HS-27A (cell line): ENCODE results near the gene LRRC27.

ENCODE experiments used
- DNase-seq: peaks from one replicate; pipeline ENCODE4 v3.0.0-alpha.2; 2012; ENCODE audit warnings: low read depth, missing footprints

LRRC27 gene

GRCh38 chr10:132414402-132415016 lies 82.5 kb downstream of the LRRC27 start:
- DNase-seq: no peak

- DNase-seq: no peak
These were observed 83.3 kb downstream of the LRRC27 start for GRCh38 chr10:132415255-132415654.

DNA sequence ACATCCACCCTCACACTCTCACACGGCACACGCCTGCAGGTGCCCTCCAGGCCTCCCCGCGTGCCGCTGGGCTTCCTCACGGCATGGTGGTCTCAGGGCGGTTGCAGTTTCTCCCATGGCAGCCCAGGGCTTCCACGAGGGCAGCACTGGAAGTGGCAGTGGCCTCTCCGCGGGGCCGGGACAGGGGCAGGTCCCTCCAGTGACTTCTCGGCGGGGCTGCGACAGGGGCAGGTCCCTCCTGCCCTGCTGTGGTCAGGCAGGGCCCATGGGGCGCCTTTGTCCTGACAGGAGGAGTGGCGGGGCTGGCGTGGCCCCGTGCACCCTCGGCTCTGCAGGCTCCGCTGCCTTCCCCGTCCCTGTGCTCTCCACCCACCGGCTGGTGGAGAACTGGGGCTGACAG lies 84.0 kb downstream of the LRRC27 start:
- DNase-seq: no peak

GRCh38 chr10:132416566-132417256 lies 84.7 kb downstream of the LRRC27 start:
- no peak for DNase-seq

GRCh38 chr10:132417257-132417910 lies 85.4 kb downstream of the LRRC27 start:
- no peak for DNase-seq

GRCh38 chr10:132417957-132418441 lies 86.0 kb downstream of the LRRC27 start:
- DNase-seq: no peak

- DNase-seq: no peak
These were observed 86.8 kb downstream of the LRRC27 start for GRCh38 chr10:132418527-132419416.

DNA sequence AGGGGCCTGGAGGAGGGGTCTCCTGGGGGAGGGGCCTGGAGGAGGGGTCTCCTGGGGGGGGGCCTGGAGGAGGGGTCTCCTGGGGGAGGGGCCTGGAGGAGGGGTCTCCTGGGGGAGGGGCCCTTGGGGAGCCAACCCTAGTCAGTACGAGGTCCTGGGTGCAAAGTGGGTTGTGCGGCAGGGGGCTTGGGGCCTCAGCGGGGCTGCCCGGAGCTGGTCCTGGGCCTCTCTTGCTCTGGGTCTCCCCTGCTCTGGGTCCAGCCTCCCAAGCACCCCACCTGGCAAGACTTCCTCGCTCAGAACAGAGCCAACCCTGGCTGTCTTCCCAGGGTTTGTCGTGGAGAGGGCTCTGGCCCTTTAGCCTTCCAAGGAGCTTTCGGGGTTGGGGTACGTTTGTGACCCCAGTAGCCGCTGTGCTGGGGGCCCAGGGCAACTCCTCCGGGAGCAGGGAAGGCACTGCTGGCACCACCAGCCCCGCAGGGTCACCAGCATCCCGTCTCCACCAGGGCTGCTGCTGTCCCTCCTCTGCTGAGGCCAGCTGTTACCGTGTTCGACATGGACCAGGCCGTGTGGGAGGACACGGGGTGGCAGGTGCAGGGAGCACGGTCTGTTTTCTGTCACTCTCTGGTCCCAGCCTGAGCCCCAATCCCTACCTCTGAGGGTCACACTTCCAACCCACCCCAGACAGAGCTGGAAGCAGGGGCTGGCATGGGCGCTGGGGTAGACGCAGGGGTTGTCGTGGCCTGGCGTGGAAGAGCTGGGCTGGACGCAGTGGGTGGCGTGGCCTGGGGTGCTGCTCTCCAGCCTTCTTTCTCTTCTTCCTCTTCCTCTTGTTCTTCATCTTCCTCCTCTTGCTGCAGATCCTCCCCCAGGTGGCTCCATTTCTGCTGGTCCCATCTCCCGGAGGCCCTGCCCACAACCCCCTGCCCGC lies 87.8 kb downstream of the LRRC27 start:
- no peak for DNase-seq

DNA sequence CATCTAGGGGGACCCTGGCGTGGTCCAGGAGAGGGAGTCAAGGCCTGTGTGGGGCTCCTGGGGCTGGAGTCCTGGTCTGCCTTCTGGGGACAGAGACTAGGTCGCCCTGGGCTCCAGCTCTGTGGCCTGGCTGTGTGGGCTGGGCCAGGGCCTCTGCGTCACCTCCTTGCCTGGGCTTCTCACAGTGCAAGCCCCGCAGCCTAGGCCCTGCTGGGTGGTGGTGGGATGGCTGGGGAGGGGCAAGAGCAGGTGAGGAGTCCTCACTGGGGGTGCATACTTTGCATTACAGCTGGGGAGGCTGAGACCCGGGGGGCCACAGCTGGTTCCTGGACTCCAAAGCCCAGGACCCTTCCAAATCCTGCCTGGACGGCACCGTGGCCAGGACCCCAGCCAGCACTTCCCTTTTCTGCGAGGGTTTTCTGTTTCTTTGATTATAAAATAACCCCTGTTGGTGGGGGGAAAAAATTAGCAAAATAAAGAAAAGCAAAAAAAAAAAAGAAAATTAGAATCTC lies 88.5 kb downstream of the LRRC27 start:
- DNase-seq: no peak

- DNase-seq: no peak
These were observed 89.2 kb downstream of the LRRC27 start for GRCh38 chr10:132420981-132421846.

GRCh38 chr10:132421847-132422751 lies 90.1 kb downstream of the LRRC27 start:
- DNase-seq: no peak

DNA sequence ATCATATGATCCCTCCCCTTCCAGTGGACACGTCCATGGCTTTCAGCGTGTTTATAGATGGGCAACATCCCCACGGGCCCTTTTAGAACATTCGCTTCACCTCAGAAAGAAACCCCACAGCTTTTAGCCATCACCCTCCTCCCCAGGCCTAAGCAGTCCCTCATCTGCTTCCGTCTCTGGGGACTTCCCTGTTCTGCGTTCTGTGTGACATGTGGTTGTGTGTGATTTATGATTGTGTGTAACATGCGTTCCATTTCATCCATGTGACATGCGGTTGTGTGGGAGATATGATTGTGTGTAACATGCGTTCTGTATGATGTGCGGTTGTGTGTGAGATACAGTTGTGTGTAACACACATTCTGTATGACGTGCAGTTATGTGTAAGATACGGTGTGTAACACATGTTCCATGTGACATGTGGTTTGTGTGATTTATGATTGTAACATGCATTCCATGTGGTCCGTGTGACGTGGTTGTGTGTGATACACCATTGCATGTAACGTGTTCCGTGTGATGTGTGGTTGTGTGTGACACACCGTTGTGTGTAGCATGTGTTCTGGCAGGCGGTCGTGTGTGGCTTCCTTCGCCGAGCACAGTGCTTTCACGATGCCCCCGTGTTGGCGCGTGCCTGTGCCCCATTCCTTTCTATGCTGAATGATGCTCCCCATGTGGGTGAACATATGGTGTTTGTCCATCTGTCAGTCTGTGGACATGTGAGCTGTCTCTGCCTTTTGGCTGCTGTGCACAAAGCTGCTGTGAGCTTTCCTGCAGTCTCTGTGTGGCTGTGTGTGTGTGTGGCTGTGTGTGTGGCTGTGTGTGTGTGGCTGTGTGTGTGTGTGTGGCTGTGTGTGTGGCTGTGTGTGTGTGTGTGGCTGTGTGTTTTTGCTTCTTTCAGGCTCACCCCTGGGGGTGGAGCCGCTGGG lies 91.2 kb downstream of the LRRC27 start:
- DNase-seq: no peak

DNA sequence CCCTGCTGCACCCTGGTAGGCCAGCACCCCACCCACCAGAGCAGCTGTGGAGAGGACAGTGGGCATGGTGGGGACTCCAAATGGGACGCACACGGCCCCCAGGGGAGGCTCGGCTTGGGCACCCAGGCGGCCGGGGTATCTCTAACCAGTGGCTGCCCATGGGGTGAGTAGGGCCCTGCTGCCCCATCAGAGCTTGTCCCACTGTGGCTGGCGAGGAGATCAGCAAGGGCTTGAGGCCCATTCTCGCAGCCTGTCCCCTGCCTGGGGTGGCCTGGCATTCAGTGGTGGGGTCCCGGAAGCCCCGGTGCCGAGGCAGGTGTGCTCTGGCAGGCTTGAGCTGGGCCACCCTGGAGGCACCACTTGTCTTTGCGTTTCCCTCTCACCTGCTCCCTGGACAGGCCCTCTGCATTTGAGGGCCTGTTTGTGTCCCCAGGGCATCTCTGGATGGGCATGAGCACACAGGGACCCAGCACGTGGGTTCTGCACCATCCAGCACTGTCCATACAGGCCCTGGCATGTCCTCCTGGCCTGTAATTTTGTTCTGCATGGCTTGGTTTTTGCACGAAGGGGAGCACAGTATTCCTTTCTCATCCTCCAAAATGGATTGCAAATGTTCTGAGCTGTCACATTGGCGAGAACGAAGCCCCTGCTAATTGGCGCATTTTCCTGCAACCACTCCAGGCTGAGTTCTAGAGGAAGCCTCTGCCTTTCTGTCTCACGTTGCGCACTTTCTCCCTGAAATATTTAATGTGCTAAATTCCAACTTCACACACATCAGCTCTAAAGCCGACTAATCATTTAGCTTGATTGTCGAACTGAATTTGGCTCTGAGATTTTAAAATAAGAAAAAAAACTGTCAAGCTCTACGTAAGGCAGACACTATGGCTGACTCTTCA lies 92.2 kb downstream of the LRRC27 start:
- DNase-seq: no peak

DNA sequence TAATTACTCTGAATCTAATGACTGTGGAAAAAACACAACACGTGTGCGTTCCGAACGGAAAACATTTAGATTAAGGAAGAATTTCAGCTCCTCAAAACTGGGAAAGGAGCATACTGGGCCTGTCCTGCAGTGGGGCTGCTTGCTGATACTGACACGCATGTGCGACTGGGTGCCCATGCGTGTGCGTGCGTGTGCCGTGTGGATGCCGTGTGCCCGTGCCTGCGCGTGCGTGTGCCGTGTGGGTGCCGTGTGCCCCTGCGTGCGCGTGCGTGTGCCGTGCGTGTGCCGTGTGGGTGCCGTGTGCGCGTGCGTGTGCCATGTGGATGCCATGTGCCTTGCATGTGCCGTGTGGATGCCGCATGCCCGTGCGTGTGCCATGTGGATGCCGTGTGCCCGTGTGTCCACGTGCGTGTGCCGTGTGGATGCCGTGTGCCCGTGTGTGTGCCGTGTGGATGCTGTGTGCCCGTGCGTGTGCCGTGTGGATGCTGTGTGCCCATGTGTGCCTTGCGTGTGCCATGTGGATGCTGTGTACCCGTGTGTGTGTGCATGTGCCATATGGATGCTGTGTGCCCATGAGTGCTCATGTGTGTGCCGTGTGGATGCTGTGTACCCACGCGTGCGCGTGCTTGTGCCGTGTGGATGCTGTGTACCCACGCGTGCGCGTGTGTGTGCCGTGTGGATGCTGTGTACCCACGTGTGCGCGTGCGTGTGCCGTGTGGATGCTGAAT lies 93.2 kb downstream of the LRRC27 start:
- no peak for DNase-seq

GRCh38 chr10:132425757-132426155 lies 93.8 kb downstream of the LRRC27 start:
- no peak for DNase-seq
